Activated CD4-positive, alpha-beta T cell treated with anti-CD3 and anti-CD28 coated beads, Interleukin-2, amount 50 U/mL, for 48 hours (primary cell): ENCODE results near the gene TIMMDC1.

Source experiments
- DNase-seq, 2 experiments: peaks; one replicate each; pipeline ENCODE4 v3.0.0-alpha.2; 2020

TIMMDC1 gene

GRCh38 chr3:119498186-119499011, at the start of gene TIMMDC1:
TIMMDC1 (plus strand) TSS chr3:119498547; CDS start chr3:119498734, 187 bp downstream.
- peak; percentile 97 for DNase-seq

- DNase-seq: no peak
These were observed 44.5 kb upstream of the TIMMDC1 start for GRCh38 chr3:119453822-119454221.

- no peak for DNase-seq
These were observed 41.9 kb upstream of the TIMMDC1 start for GRCh38 chr3:119456469-119456868.

GRCh38 chr3:119457246-119457645, 41.1 kb upstream of the TIMMDC1 start:
- no peak for DNase-seq

GRCh38 chr3:119463171-119464169, 34.9 kb upstream of the TIMMDC1 start, which contains the start of gene TMEM39A:
TMEM39A (minus strand) TSS chr3:119463615; CDS start chr3:119462074, 1,541 bp downstream.
- peak; percentile 99 for DNase-seq

- no peak for DNase-seq
These were observed 30.3 kb upstream of the TIMMDC1 start for GRCh38 chr3:119468041-119468440.

- peak in 1 of 2 experiments; percentile 10 for DNase-seq
These were observed 28.7 kb upstream of the TIMMDC1 start for GRCh38 chr3:119469418-119470189.

- no peak for DNase-seq
These were observed 27.5 kb upstream of the TIMMDC1 start for GRCh38 chr3:119470866-119471265.

- DNase-seq: no peak
These were observed 17.3 kb upstream of the TIMMDC1 start for GRCh38 chr3:119481079-119481478.

- DNase-seq: no peak
These were observed 15.2 kb upstream of the TIMMDC1 start for GRCh38 chr3:119483101-119483500.

GRCh38 chr3:119485563-119485962, 12.8 kb upstream of the TIMMDC1 start:
- no peak for DNase-seq

GRCh38 chr3:119490153-119490552, 8.2 kb upstream of the TIMMDC1 start:
- DNase-seq: no peak

- DNase-seq: no peak
These were observed 6.2 kb upstream of the TIMMDC1 start for GRCh38 chr3:119492128-119492527.

GRCh38 chr3:119492810-119493209, 5.5 kb upstream of the TIMMDC1 start:
- no peak for DNase-seq

GRCh38 chr3:119494597-119494996, 3.8 kb upstream of the TIMMDC1 start:
- no peak for DNase-seq

GRCh38 chr3:119497820-119498185, 544 bp upstream of the TIMMDC1 start:
- peak in 1 of 2 experiments; percentile 21 for DNase-seq

- DNase-seq: no peak
These were observed 1.9 kb downstream of the TIMMDC1 start for GRCh38 chr3:119500265-119500664.

- DNase-seq: no peak
These were observed 2.6 kb downstream of the TIMMDC1 start for GRCh38 chr3:119500901-119501300.

GRCh38 chr3:119506631-119507030, 8.3 kb downstream of the TIMMDC1 start:
- no peak for DNase-seq

- no peak for DNase-seq
These were observed 9.1 kb downstream of the TIMMDC1 start for GRCh38 chr3:119507404-119507803.

GRCh38 chr3:119508172-119508845, 10.0 kb downstream of the TIMMDC1 start:
- peak in 1 of 2 experiments; percentile 29 for DNase-seq

- DNase-seq: no peak
These were observed 12.3 kb downstream of the TIMMDC1 start for GRCh38 chr3:119510690-119511089.
